Measurements from ENCODE around the gene PRAC1.
A peak's percentile ranks its signal among the peaks of the same experiment; 100 is the strongest.

The PRAC1 gene

GRCh38 chr17:48726114-48726915 is 4.0 kb upstream of the PRAC1 start:
- no peak for TF ChIP-seq CTCF (IDR thresholded peaks at IDR 0.05; ENCODE audit: insufficient read depth, low read length, poor library complexity, severe bottlenecking)
- Histone ChIP-seq H3K27me3 (replicated peaks; ENCODE audit: control insufficient read depth, insufficient read depth, low read length) (peaks cover 5% of the 10 kb centered on the region), H3K36me3 (ENCODE audit: control insufficient read depth, insufficient read depth, low read length) (no peaks in the 10 kb centered on the region), H3K4me3 (replicated peaks; ENCODE audit: low read depth, low read length) (no peak overlapping the region)
- no peak for DNase-seq (ENCODE audit: extremely low read depth, insufficient read length)

- H3K27me3 ChIP-seq (replicated peaks; ENCODE audit: control insufficient read depth, insufficient read depth, low read length) = peaks cover 5% of the 10 kb centered on the region
- no peak for DNase-seq (ENCODE audit: extremely low read depth, insufficient read length)
- no peaks in the 10 kb centered on the region for H3K36me3 ChIP-seq (ENCODE audit: control insufficient read depth, insufficient read depth, low read length)
- no peak overlapping the region for H3K4me3 ChIP-seq (replicated peaks; ENCODE audit: low read depth, low read length)
- TF ChIP-seq CTCF (IDR thresholded peaks at IDR 0.05; ENCODE audit: insufficient read depth, low read length, poor library complexity, severe bottlenecking) = no peak
Observed at GRCh38 chr17:48725288-48726064, 3.2 kb upstream of the PRAC1 start.

GRCh38 chr17:48725004-48725287 is 2.6 kb upstream of the PRAC1 start:
- H3K27me3 ChIP-seq (replicated peaks; ENCODE audit: control insufficient read depth, insufficient read depth, low read length) = peaks cover 7% of the 10 kb centered on the region
- no peak for TF ChIP-seq CTCF (IDR thresholded peaks at IDR 0.05; ENCODE audit: insufficient read depth, low read length, poor library complexity, severe bottlenecking)
- DNase-seq (ENCODE audit: extremely low read depth, insufficient read length) = no peak
- no peaks in the 10 kb centered on the region for H3K36me3 ChIP-seq (ENCODE audit: control insufficient read depth, insufficient read depth, low read length)
- H3K4me3 ChIP-seq (replicated peaks; ENCODE audit: low read depth, low read length) = no peak overlapping the region; the same call in 1 of the 2 replicates

- DNase-seq (ENCODE audit: extremely low read depth, insufficient read length) = peak; percentile 60
- Histone ChIP-seq H3K36me3 (ENCODE audit: control insufficient read depth, insufficient read depth, low read length) (no peaks in the 10 kb centered on the region), H3K27me3 (replicated peaks; ENCODE audit: control insufficient read depth, insufficient read depth, low read length) (peaks cover 5% of the 10 kb centered on the region), H3K4me3 (replicated peaks; ENCODE audit: low read depth, low read length) (no peak overlapping the region; the same call in 1 of the 2 replicates)
- peak; percentile 79 for TF ChIP-seq CTCF (IDR thresholded peaks at IDR 0.05; ENCODE audit: insufficient read depth, low read length, poor library complexity, severe bottlenecking)
Observed at GRCh38 chr17:48724251-48725003, 2.1 kb upstream of the PRAC1 start.

GRCh38 chr17:48723423-48724250 is 1.3 kb upstream of the PRAC1 start:
- Histone ChIP-seq H3K4me3 (replicated peaks; ENCODE audit: low read depth, low read length) (no peak overlapping the region; the same call in 1 of the 2 replicates), H3K36me3 (ENCODE audit: control insufficient read depth, insufficient read depth, low read length) (no peaks in the 10 kb centered on the region), H3K27me3 (replicated peaks; ENCODE audit: control insufficient read depth, insufficient read depth, low read length) (peaks cover 7% of the 10 kb centered on the region)
- TF ChIP-seq CTCF (IDR thresholded peaks at IDR 0.05; ENCODE audit: insufficient read depth, low read length, poor library complexity, severe bottlenecking) = no peak
- DNase-seq (ENCODE audit: extremely low read depth, insufficient read length) = no peak
